ENCODE measurements around the gene CDCA8. TPM values are rescaled to one million over a fixed set of nuclear protein-coding genes. Genes with fewer than 3 reads are reported as not detected.

The CDCA8 gene
- total and polyA plus RNA-seq, 9 of the 15 experiments (the other 6 are each of a cell fraction or from before 2014, with no cell fraction given): 26.4 to 148 (median 81.8) TPM

DNA sequence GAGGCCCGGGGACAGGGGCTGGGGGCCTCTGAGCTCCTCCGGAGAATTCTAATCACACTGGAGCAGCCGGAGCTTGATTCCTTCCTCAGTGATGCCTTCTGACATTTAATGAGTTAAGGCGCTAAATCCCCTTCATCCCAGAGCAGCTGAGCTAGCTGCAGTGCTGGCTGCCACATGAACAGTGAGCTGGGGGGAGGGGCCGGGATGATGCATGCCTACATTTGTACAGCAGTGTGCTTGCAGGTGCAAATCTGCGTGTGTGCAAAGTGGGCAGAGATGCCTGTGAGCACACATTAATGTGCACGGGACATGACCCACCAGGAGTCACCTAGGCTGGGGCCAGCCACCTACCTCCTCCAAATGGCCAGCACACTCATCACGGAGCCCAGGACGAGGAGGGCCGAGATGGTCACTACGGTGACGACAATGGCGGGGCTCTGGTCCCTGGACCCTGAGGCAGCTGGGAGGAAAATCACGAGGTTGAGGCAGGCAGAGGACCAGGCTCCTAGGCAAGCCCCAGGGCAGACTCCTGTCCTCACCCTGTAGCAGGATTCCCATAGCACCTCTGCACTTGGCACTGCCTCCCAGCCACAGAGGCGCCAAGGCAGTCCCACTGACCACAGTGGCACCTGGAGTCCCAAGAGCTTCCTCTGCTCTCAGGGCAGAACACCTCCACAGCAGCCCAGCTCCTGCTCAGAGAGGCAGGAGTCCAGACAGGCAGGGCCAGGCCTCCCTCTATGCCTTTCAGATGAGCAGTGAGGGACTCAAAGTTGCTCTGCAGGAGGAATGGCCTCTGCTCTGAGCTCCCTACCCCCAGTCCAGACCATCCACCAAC is 34.7 kb downstream of the CDCA8 start:
- Histone ChIP-seq H3K27me3 (ENCODE audit: control insufficient read depth in 2 of 2, insufficient read depth in 2 of 2, low read length in 2 of 2) (peaks cover 28 to 70% of the 10 kb centered on the region in 2 experiments), H4K20me1 (replicated peaks; ENCODE audit: control insufficient read depth, insufficient read depth, low read length) (no peaks in the 10 kb centered on the region; the same call in 1 of the 2 replicates), H3K9me3 (replicated peaks; ENCODE audit: control insufficient read depth, insufficient read depth, low read depth, low read length) (no peaks in the 10 kb centered on the region), H3K4me2 (ENCODE audit: insufficient read depth, low read length) (no peak overlapping the region), H2AFZ (ENCODE audit: low read depth, low read length) (no peak overlapping the region), H3K36me3 (ENCODE audit: control insufficient read depth, insufficient read depth, low read length) (no peaks in the 10 kb centered on the region), H3K4me3 (no peak overlapping the region), H3K79me2 (ENCODE audit: control insufficient read depth, insufficient read depth, low read length) (no peaks in the 10 kb centered on the region), H3K27ac (ENCODE audit: extremely low read depth, low read depth, low read length) (no peak overlapping the region), H3K9me1 (ENCODE audit: control insufficient read depth, insufficient read depth, low read length) (no peaks in the 10 kb centered on the region), H3K9ac (ENCODE audit: insufficient read depth in 1 of 2, low read depth in 2 of 2, low read length in 2 of 2) (no peak overlapping the region), H3K4me1 (replicated peaks in 1 of 2; ENCODE audit: control insufficient read depth in 2 of 2, insufficient read depth in 2 of 2, low read length in 2 of 2) (peaks cover 6 to 15% of the 10 kb centered on the region in 2 experiments)
- in situ Hi-C loops (cut with MboI): no loop called here
- ATAC-seq (no peak), FAIRE-seq (no peak), DNase-seq (ENCODE audit: extremely low read depth in 1 of 4, low spot score in 3 of 4) (no peak)
- intact Hi-C loops (cut with micrococcal nuclease): no loop called here
- ChIA-PET POLR2A (interaction anchor here (0.6 to 1.3 kb wide), 3 partner anchors 8 to 741 kb away, joined by 3 read pairs; no protein-coding TSS in a partner anchor), CTCF (ENCODE audit: low intra/inter-chr PET ratio) (no interaction called here)
- no TSS peak for BruUV-seq (replicated peaks)
- 0% methylated on average over 15 of the region's 15 CpGs for whole genome bisulfite sequencing (ENCODE audit: insufficient coverage, low coverage, missing lambda C conversion rate)
- TF ChIP-seq, protein P1, sequence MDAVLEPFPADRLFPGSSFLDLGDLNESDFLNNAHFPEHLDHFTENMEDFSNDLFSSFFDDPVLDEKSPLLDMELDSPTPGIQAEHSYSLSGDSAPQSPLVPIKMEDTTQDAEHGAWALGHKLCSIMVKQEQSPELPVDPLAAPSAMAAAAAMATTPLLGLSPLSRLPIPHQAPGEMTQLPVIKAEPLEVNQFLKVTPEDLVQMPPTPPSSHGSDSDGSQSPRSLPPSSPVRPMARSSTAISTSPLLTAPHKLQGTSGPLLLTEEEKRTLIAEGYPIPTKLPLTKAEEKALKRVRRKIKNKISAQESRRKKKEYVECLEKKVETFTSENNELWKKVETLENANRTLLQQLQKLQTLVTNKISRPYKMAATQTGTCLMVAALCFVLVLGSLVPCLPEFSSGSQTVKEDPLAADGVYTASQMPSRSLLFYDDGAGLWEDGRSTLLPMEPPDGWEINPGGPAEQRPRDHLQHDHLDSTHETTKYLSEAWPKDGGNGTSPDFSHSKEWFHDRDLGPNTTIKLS (IDR thresholded peaks at IDR 0.05; ENCODE audit: borderline replicate concordance, low read depth): no peak
- TF ChIP-seq ZNF785 (CRISPR knock-in tag; IDR thresholded peaks at IDR 0.05): no peak
- no peak for TF ChIP-seq SMAD2 (IDR thresholded peaks at IDR 0.05; ENCODE audit: low read depth, low read length)
- TF ChIP-seq RAD21 (CRISPR knock-in tag; conservative IDR thresholded peaks at IDR 0.05 in 1 of 2, IDR thresholded peaks at IDR 0.05 in 1 of 2): no peak
- no peak for TF ChIP-seq C11orf30 (IDR thresholded peaks at IDR 0.05; ENCODE audit: low read depth)
- no peak for TF ChIP-seq MAZ (CRISPR knock-in tag; conservative IDR thresholded peaks at IDR 0.05 in 1 of 2, IDR thresholded peaks at IDR 0.05 in 1 of 2)

Data from K562 (cell line).